ENCODE measurements around the gene OAS2.

The OAS2 gene

GRCh38 chr12:112971248-112971647, 7.1 kb upstream of the OAS2 start:
- peak; percentile 16 for DNase-seq (ENCODE audit: low read depth)
- no peak overlapping the region for H3K4me3 ChIP-seq (replicated peaks; ENCODE audit: low read depth, low read length)
- no peak for TF ChIP-seq CTCF (IDR thresholded peaks at IDR 0.05; ENCODE audit: low read length, missing control alignments)

GRCh38 chr12:112973011-112973735, 5.1 kb upstream of the OAS2 start:
- no peak overlapping the region for H3K4me3 ChIP-seq (replicated peaks; ENCODE audit: low read depth, low read length)
- TF ChIP-seq CTCF (IDR thresholded peaks at IDR 0.05; ENCODE audit: low read length, missing control alignments), result no peak
- DNase-seq (ENCODE audit: low read depth), result no peak

GRCh38 chr12:112973818-112974231, 4.5 kb upstream of the OAS2 start:
- TF ChIP-seq CTCF (IDR thresholded peaks at IDR 0.05; ENCODE audit: low read length, missing control alignments), result no peak

GRCh38 chr12:112974904-112975303, 3.4 kb upstream of the OAS2 start:
- no peak for TF ChIP-seq CTCF (IDR thresholded peaks at IDR 0.05; ENCODE audit: low read length, missing control alignments)
- no peak overlapping the region for H3K4me3 ChIP-seq (replicated peaks; ENCODE audit: low read depth, low read length)
- no peak for DNase-seq (ENCODE audit: low read depth)

More at GRCh38 chr12:112973818-112974231, 4.5 kb upstream of the OAS2 start:
- no peak overlapping the region for H3K4me3 ChIP-seq (replicated peaks; ENCODE audit: low read depth, low read length)
- no peak for DNase-seq (ENCODE audit: low read depth)

- H3K4me3 ChIP-seq (replicated peaks; ENCODE audit: low read depth, low read length), result no peak overlapping the region
- no peak for DNase-seq (ENCODE audit: low read depth)
Measured at GRCh38 chr12:112977139-112977538, 1.2 kb upstream of the OAS2 start.

GRCh38 chr12:112977641-112978040, 678 bp upstream of the OAS2 start:
- TF ChIP-seq CTCF (IDR thresholded peaks at IDR 0.05; ENCODE audit: low read length, missing control alignments), result no peak

More at GRCh38 chr12:112977139-112977538, 1.2 kb upstream of the OAS2 start:
- no peak for TF ChIP-seq CTCF (IDR thresholded peaks at IDR 0.05; ENCODE audit: low read length, missing control alignments)

More at GRCh38 chr12:112977641-112978040, 678 bp upstream of the OAS2 start:
- no peak overlapping the region for H3K4me3 ChIP-seq (replicated peaks; ENCODE audit: low read depth, low read length)
- DNase-seq (ENCODE audit: low read depth), result no peak

All from fibroblast of pulmonary artery (primary cell).